ENCODE data around the gene STPG3.
"Not testable (repeated sequence)": the region's sequence is repeated elsewhere in the genome, so short reads cannot be mapped to it uniquely, and the experiment has no call there.

STPG3 gene

GRCh38 chr9:137253717-137254623 lies 2.9 kb downstream of the STPG3 start:
- H3K27me3 Mint-ChIP-seq = peaks cover 6% of the 10 kb centered on the region
- peaks cover 36% of the 10 kb centered on the region for H3K4me1 Mint-ChIP-seq (ENCODE audit: low read depth)
- H3K4me3 Mint-ChIP-seq = peak overlapping the region; percentile 78
- peak overlapping the region; percentile 78 for H3K27ac Mint-ChIP-seq
- no peaks in the 10 kb centered on the region for H3K9me3 Mint-ChIP-seq
- intact Hi-C loops (cut with micrococcal nuclease) = no loop called here
- peaks cover 32% of the 10 kb centered on the region for H3K36me3 Mint-ChIP-seq (ENCODE audit: low read depth)

DNA sequence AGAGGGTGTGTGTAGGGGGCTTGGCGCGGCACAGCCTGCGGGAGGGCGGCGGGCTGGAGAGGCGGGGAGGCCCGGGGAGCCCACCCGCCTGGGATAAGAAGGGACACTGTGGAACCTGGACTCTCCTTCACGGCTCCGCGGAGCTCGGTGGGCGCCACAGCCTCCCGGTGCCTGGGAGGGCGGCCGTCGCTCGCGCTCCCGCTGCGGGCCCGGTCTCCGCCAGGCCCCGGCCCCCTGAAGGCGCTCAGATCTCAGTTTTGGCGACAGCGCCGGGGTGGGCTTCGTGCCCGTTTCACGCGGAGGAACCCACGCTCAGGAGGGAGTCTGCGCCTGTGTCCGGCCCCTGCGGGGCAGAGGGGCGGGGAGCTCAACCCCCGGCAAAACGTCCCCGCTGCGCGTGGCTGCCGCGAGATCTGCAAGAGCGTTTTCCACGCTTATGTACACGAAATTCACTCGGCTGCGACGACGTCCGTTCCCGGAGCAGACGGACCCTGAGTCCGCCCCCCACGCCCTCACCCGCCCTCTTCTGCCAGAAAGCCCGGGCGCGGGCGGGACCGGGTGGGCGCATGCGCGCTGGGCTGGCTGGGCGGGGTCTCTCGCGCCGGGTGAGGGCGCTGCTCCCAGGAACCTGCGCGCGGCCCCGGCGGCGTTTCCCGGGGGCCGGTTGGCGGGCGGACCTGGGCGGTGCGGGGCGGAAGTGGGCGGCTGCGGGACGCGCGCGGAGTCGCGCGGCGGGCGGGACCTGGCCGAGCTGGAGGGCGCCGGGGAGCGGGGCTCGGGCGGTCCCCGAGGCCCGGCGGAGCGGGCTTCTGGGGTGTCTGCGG lies 3.8 kb downstream of the STPG3 start, which contains the start of gene NELFB:
TSS of gene NELFB (plus strand) at position 704 of the 824 bp plus-strand sequence.
- peaks cover 6% of the 10 kb centered on the region for H3K27me3 Mint-ChIP-seq
- intact Hi-C loops (cut with micrococcal nuclease) = loop anchor here (1.0 kb wide), 1 partner anchor 14 kb away; the partner anchor contains the start of gene TUBB4B
- H3K4me3 Mint-ChIP-seq = peak within 1 kb of the TSS; percentile 78
- peak within 1 kb of the TSS; percentile 78 for H3K27ac Mint-ChIP-seq
- peaks cover 41% of the 10 kb centered on the region for H3K36me3 Mint-ChIP-seq (ENCODE audit: low read depth)
- peaks cover 40% of the 10 kb centered on the region for H3K4me1 Mint-ChIP-seq (ENCODE audit: low read depth)
- H3K9me3 Mint-ChIP-seq = no peaks in the 10 kb centered on the region

DNA sequence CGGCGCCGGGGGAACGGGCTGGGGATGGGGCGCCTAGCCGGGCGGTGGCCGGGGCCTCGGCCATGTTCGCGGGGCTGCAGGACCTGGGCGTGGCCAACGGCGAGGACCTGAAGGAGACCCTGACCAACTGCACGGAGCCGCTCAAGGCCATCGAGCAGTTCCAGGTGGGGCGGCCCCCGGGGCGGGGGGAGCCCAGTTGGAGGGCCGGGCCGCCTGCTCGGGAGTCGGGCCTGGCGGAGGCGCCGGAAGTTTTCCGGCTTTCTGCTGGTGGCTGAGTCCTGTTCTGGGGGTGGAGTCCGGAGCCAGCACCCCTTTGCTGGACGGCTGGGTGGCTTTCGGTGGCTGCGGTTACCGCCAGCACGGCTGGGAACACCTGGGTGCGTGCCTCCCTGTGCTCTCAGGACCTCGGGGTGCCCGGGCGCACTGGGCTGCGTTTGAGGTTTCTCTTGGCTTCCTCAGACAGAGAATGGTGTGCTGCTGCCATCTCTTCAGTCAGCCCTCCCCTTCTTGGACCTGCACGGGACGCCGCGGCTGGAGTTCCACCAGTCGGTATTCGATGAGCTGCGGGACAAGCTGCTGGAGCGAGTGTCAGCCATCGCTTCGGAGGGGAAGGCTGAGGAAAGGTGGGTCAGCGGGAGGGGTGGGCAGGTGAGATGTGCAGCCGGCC lies 4.5 kb downstream of the STPG3 start:
- Mint-ChIP-seq H3K27ac (peak overlapping the region; percentile 78), H3K36me3 (ENCODE audit: low read depth) (peaks cover 44% of the 10 kb centered on the region), H3K4me1 (ENCODE audit: low read depth) (peaks cover 40% of the 10 kb centered on the region), H3K27me3 (peaks cover 6% of the 10 kb centered on the region), H3K4me3 (peak overlapping the region; percentile 78), H3K9me3 (no peaks in the 10 kb centered on the region)
- intact Hi-C loops (cut with micrococcal nuclease) = loop anchor here (1.0 kb wide), 1 partner anchor 14 kb away; the partner anchor contains the start of gene TUBB4B

GRCh38 chr9:137256362-137256761 lies 5.3 kb downstream of the STPG3 start:
- Mint-ChIP-seq H3K4me3 (peak overlapping the region; percentile 78), H3K9me3 (no peaks in the 10 kb centered on the region), H3K36me3 (ENCODE audit: low read depth) (peaks cover 50% of the 10 kb centered on the region), H3K27me3 (peaks cover 6% of the 10 kb centered on the region), H3K4me1 (ENCODE audit: low read depth) (peaks cover 40% of the 10 kb centered on the region), H3K27ac (no peak overlapping the region)
- intact Hi-C loops (cut with micrococcal nuclease) = no loop called here

DNA sequence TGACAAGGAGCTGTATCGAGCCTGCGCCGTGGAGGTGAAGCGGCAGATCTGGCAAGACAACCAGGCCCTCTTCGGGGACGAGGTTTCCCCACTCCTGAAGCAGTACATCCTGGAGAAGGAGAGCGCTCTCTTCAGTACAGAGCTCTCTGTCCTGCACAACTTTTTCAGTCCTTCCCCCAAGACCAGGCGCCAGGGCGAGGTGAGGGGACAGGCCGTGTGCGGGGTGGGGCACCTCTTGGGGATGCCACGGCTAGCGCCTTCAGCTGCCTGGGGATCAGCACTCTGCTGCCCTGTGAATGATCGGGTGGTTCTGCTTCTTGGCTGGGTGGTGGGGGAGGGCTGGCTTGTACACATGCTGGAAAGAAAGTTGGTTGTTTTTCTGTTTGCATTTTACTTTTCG lies 5.8 kb downstream of the STPG3 start:
- H3K27me3 Mint-ChIP-seq = peaks cover 6% of the 10 kb centered on the region
- no peak overlapping the region for H3K4me3 Mint-ChIP-seq
- intact Hi-C loops (cut with micrococcal nuclease) = no loop called here
- peaks cover 55% of the 10 kb centered on the region for H3K36me3 Mint-ChIP-seq (ENCODE audit: low read depth)
- peaks cover 45% of the 10 kb centered on the region for H3K4me1 Mint-ChIP-seq (ENCODE audit: low read depth)
- no peaks in the 10 kb centered on the region for H3K9me3 Mint-ChIP-seq
- no peak overlapping the region for H3K27ac Mint-ChIP-seq

DNA sequence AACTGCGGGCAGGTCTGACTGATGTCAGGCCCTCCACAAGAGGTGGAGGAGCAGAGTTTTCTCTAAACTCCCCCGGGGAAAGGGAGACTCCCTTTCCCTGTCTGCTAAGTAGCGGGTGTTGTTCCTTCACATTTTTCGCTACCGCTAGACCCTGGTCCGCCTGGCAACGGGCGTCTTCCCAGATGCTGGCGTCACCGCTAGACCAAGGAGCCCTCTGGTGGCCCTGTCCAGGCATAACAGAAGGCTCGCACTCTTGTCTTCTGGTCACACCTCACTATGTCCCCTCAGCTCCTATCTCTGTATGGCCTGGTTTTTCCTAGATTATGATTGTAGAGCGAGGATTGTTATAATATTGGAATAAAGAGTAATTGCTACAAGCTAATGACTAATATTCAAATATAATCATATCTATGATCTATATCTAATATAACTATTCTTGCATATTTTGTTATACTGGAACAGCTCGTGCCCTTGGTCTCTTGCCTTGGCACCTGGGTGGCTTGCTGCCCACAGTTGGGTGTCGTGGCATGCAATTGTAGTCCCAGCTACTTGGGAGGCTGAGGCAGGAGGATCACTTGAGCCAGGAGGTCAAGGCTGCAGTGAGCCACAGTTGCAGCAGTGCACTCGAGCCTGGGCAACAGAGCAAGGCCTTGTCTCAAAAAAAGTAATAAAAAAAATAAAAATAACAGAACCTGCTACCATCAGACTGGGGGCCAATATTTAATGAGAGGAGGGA lies 11.3 kb downstream of the STPG3 start:
- Mint-ChIP-seq H3K27ac (peak overlapping the region; percentile 3), H3K36me3 (ENCODE audit: low read depth) (peaks cover 91% of the 10 kb centered on the region), H3K4me1 (ENCODE audit: low read depth) (peaks cover 27% of the 10 kb centered on the region)
- H3K27me3 Mint-ChIP-seq; H3K4me3 Mint-ChIP-seq; intact Hi-C loops (cut with micrococcal nuclease); H3K9me3 Mint-ChIP-seq: not testable (repeated sequence)

DNA sequence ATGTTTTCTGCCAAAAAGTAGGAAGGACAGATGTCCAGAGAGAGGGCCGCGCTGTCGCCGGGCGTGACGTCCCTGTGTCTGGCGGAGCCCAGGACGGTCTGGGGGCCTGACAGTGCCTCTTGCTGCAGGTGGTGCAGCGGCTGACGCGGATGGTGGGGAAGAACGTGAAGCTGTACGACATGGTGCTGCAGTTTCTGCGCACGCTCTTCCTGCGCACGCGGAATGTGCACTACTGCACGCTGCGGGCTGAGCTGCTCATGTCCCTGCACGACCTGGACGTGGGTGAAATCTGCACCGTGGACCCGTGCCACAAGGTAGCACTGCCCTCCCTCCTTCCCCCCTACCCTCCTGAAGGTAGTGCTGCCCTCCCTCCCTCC lies 11.8 kb downstream of the STPG3 start:
- H3K4me1 Mint-ChIP-seq (ENCODE audit: low read depth) = peaks cover 30% of the 10 kb centered on the region
- intact Hi-C loops (cut with micrococcal nuclease) = no loop called here
- no peak overlapping the region for H3K27ac Mint-ChIP-seq
- no peak overlapping the region for H3K4me3 Mint-ChIP-seq
- H3K9me3 Mint-ChIP-seq = no peaks in the 10 kb centered on the region
- H3K36me3 Mint-ChIP-seq (ENCODE audit: low read depth) = peaks cover 91% of the 10 kb centered on the region
- H3K27me3 Mint-ChIP-seq = no peaks in the 10 kb centered on the region

DNA sequence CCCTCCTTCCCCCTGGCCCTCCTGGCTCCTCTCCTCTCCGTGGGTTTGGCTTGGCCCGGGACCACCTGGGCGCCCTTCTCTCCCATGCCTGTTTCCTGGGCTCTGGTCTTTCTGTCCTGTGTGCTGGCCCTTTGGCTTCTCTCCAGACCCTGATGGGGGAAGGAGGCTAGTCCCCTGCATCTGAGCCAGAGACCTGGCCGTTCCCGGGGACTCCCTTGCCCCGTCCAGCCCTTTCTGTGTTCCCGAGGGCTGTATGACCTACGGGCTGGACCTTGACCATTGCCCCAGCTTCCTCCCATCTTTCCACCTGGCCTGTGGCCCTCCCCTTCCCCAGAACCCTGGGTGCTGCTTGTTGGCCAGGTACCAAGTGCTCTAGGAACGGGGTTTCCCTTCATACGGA lies 12.4 kb downstream of the STPG3 start:
- H3K36me3 Mint-ChIP-seq (ENCODE audit: low read depth) = peaks cover 89% of the 10 kb centered on the region
- intact Hi-C loops (cut with micrococcal nuclease) = no loop called here
- no peak overlapping the region for H3K4me3 Mint-ChIP-seq
- H3K27ac Mint-ChIP-seq = no peak overlapping the region
- no peaks in the 10 kb centered on the region for H3K9me3 Mint-ChIP-seq
- peaks cover 35% of the 10 kb centered on the region for H3K4me1 Mint-ChIP-seq (ENCODE audit: low read depth)
- no peaks in the 10 kb centered on the region for H3K27me3 Mint-ChIP-seq

DNA sequence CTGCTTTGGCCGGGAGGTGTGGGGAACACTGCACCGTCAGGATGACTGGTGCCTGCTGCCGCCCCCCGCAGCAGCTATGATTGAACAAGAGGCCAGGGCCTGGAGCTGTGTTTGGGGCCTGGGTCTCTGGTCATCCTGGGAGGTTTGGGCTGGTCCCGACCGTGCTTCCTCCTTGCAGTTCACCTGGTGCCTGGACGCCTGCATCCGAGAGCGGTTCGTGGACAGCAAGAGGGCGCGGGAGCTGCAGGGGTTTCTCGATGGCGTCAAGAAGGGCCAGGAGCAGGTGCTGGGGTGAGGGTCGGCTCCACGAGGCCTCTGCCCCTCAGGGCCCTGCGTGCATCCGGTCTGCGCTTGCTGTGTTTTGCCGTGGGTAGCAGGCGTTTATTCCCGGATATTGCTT lies 13.0 kb downstream of the STPG3 start:
- no peak overlapping the region for H3K4me3 Mint-ChIP-seq
- H3K9me3 Mint-ChIP-seq = no peaks in the 10 kb centered on the region
- no peaks in the 10 kb centered on the region for H3K27me3 Mint-ChIP-seq
- peaks cover 35% of the 10 kb centered on the region for H3K4me1 Mint-ChIP-seq (ENCODE audit: low read depth)
- H3K27ac Mint-ChIP-seq = no peak overlapping the region
- H3K36me3 Mint-ChIP-seq (ENCODE audit: low read depth) = peaks cover 89% of the 10 kb centered on the region
- intact Hi-C loops (cut with micrococcal nuclease) = no loop called here

GRCh38 chr9:137265496-137266161 lies 14.5 kb downstream of the STPG3 start:
- Mint-ChIP-seq H3K9me3 (no peaks in the 10 kb centered on the region), H3K4me1 (ENCODE audit: low read depth) (peaks cover 32% of the 10 kb centered on the region), H3K27me3 (no peaks in the 10 kb centered on the region), H3K36me3 (ENCODE audit: low read depth) (peaks cover 94% of the 10 kb centered on the region), H3K4me3 (no peak overlapping the region), H3K27ac (no peak overlapping the region)
- intact Hi-C loops (cut with micrococcal nuclease) = no loop called here

- Mint-ChIP-seq H3K36me3 (ENCODE audit: low read depth) (peaks cover 95% of the 10 kb centered on the region), H3K4me3 (no peak overlapping the region), H3K27me3 (no peaks in the 10 kb centered on the region), H3K4me1 (ENCODE audit: low read depth) (peaks cover 33% of the 10 kb centered on the region), H3K27ac (no peak overlapping the region), H3K9me3 (no peaks in the 10 kb centered on the region)
- intact Hi-C loops (cut with micrococcal nuclease) = no loop called here
Observed at GRCh38 chr9:137266162-137266527, 15.1 kb downstream of the STPG3 start.

GRCh38 chr9:137266585-137267453 lies 15.7 kb downstream of the STPG3 start:
- Mint-ChIP-seq H3K36me3 (ENCODE audit: low read depth) (peaks cover 95% of the 10 kb centered on the region), H3K27ac (no peak overlapping the region), H3K4me3 (no peak overlapping the region), H3K4me1 (ENCODE audit: low read depth) (peaks cover 32% of the 10 kb centered on the region), H3K9me3 (no peaks in the 10 kb centered on the region), H3K27me3 (no peaks in the 10 kb centered on the region)
- intact Hi-C loops (cut with micrococcal nuclease) = no loop called here
